Measurements from ENCODE around the gene SEBOX. TPM values are rescaled to one million over a fixed set of nuclear protein-coding genes. Genes with fewer than 3 reads are reported as not detected.

SEBOX gene
- total RNA-seq, 1 donor from 2014 or later: not detected

DNA sequence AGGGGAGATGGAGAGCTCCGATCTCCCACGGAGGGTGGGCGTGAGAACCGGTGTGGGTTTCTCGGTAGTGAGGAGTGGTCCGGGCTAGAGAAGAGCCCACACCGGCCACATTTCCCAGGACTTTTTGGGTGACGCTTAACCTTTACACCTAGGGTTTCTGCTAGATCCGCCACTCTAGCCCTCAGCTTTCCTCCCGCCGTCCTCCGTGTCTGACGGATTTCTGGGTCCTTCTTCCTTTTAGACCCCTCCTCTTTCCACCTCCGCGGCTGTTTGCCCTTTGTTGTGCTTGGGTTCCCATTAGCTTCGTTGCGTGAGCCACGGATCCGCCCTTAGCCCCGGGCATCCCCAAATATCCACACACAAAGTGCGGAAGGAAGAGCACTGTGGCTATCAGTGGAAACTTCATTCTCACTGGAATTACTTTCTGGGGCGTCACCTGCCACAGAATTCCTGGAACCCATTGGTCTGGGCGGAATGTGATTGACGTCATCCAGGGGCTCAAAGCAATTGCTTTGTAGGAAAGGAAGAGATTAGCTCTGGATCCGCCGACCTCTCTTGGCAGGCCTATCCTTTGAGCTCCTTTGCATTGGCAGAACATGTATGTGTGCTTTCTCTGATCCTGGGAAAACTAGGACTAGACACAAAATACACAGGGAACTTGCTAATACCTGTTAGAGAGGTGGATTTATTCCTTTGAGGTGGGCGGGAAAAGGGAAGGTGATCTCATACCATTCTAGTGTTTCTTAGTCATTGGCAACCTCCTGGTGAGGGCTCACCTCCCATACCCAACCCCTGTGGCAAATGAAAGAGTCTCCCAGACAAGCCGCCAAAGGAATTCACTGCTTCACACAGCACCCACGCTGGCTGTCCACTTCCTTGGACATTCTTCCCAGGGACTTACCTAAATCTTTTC, 28.8 kb downstream of the SEBOX start:
- DNase-seq (ENCODE audit: low read depth): peak; percentile 80
- H3K4me3 ChIP-seq (ENCODE audit: low read depth, low read length): peak overlapping the region; percentile 73
- TF ChIP-seq, protein P1, sequence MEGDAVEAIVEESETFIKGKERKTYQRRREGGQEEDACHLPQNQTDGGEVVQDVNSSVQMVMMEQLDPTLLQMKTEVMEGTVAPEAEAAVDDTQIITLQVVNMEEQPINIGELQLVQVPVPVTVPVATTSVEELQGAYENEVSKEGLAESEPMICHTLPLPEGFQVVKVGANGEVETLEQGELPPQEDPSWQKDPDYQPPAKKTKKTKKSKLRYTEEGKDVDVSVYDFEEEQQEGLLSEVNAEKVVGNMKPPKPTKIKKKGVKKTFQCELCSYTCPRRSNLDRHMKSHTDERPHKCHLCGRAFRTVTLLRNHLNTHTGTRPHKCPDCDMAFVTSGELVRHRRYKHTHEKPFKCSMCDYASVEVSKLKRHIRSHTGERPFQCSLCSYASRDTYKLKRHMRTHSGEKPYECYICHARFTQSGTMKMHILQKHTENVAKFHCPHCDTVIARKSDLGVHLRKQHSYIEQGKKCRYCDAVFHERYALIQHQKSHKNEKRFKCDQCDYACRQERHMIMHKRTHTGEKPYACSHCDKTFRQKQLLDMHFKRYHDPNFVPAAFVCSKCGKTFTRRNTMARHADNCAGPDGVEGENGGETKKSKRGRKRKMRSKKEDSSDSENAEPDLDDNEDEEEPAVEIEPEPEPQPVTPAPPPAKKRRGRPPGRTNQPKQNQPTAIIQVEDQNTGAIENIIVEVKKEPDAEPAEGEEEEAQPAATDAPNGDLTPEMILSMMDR (conservative IDR thresholded peaks at IDR 0.05; ENCODE audit: low read depth, low read length): no peak

DNA sequence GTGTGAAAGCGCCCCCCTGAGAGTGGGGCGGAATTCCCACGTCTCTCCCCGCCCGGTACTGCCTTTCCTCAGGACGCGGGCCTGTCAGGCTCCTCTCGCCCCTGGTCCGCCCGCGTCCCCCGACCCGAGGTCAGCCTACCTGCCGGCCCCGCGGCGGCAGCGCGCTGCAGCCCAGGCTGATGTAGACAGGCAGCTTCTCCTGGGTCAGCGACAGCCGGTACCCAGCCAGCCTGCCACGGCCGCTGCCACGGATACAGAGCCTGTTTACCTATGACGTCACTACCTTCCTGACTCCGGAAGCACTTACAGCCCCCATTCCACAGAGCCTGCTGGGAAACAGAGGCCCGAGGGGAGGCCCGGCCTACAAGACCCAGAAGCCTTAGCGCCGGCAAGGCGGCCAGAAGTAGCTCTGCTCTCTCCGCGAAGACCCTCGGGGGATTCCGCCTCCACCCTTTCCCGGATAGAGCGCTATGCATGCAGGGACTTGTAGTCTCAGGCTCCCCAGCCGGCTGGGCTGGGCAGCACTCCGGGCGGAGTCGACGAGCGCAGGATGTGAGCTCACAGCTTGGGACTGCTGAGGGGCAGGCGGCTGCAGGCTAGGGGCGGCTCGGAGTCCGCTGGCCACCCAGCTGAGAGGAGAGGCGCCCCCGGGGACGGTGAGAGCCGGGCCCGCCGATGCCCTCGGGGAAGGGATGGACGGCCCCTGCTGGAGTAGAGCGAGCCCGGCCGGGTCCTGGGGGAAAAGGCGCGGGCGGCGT, 29.6 kb downstream of the SEBOX start, which contains the start of the genes IFT20 and TNFAIP1:
Gene IFT20 (minus strand): TSS at position 272 of the 758 bp plus-strand sequence. CDS start 3,487 bp downstream, outside the sequence.
Gene TNFAIP1 (plus strand): TSS at position 561 of the 758 bp plus-strand sequence. CDS start 3,761 bp downstream, outside the sequence.
- H3K4me3 ChIP-seq (ENCODE audit: low read depth, low read length): peak within 1 kb of the TSS; percentile 73
- peak; percentile 96 for DNase-seq (ENCODE audit: low read depth)
- TF ChIP-seq, protein P1 (conservative IDR thresholded peaks at IDR 0.05; ENCODE audit: low read depth, low read length): no peak

DNA sequence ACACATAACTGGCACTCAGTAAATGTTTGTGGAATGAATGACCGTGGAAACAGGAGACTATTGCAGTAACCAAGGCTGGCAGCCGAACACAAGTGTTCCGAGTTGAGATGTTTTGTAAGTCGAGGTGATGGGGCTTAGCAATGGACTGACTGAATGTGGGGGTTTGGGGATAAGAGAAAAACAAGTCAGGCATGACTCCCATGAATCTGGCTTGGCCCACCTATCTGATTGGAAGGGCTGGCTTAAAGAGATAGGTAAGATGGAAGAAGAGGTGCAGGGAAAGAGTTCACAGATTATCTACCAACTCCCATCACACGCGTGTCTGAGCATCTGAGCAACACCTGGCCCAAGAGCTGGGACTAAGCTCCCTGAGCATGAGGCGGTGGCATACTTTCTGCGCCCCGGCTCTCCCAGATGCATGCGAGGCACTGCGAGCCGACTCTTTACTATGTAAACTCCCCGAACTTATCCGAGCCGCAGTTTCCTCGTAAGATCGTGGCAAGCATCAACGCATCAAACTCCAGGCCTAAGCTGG, 30.3 kb downstream of the SEBOX start:
- TF ChIP-seq, protein P1 (conservative IDR thresholded peaks at IDR 0.05; ENCODE audit: low read depth, low read length): no peak
- no peak for DNase-seq (ENCODE audit: low read depth)
- H3K4me3 ChIP-seq (ENCODE audit: low read depth, low read length): peak overlapping the region; percentile 73

DNA sequence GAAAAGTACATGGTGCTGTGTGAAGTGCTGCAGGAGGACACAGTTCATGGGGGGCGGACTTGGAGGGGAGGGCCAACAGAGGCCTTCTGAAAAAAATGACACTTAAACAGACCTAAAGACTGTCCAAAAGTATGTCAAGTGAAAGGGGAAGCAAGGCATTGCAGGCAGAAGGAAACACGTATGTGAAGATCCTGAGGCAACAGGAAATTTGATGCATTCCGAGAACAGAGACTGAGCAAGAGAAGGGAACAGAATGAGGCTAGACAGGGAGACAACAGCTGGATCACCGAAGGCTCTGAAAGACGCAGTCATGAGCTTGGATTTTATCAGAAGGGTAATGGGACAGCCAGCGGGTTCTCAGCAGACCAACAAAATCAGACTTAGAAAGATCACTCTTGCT, 30.8 kb downstream of the SEBOX start:
- no peak for DNase-seq (ENCODE audit: low read depth)
- H3K4me3 ChIP-seq (ENCODE audit: low read depth, low read length): peak overlapping the region; percentile 73
- TF ChIP-seq, protein P1 (conservative IDR thresholded peaks at IDR 0.05; ENCODE audit: low read depth, low read length): no peak

DNA sequence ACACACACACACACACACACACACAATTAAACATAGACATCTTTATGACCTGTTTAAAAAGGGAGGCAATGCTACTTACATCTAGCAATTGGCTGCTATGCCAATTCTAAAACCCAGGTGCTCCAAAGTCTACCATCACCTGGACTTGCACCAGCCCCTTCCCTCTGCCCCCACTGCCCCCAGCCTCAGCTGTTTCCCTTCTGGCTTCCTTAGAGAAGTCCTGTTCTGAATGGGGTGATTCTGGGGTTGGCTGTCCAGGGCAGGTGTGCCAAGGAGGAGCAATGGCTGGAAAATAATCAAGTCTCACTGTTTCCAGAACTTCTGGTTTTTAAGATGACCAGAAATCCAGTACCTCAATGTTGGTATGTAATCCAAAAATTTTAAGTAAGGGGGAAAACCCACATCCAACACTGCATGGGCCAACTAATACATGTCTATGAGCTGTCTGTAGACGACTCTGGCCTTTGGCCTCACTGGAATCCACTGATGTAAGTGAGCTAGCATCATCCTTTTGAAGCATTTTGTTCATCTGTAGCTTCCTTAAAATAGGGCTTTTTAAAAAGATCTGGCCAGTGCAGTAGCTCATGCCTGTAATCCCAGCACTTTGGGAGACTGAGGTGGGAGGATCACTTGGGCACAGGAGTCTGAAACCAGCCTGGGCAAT, 31.8 kb downstream of the SEBOX start:
- TF ChIP-seq, protein P1 (conservative IDR thresholded peaks at IDR 0.05; ENCODE audit: low read depth, low read length): no peak
- no peak overlapping the region for H3K4me3 ChIP-seq (ENCODE audit: low read depth, low read length)
- DNase-seq (ENCODE audit: low read depth): no peak

DNA sequence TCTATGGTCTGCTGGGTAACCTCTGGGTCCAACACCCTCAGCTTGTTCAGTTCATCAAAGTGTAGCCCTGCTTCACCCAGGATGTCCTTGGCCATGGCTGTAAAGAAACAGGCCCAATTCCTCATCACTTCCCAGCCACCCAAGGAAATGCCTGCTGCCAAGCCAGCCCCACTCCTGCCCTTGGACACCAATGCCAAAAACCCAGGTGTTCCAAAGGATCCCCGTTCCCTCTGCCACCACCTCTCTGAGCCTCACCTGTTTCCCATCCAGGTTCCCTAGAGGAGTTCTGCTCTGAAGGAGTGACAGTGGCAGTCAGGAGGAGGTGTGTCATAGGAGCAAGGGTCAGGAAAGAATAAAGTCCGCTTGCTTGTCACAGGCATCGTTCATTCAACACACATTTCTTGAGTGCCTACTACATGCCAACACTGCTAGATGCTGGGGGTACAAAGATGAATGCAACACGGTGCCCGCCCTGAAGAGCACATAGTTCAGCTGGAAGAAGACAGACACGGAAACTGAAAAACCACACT, 33.0 kb downstream of the SEBOX start:
- TF ChIP-seq, protein P1 (conservative IDR thresholded peaks at IDR 0.05; ENCODE audit: low read depth, low read length): no peak
- DNase-seq (ENCODE audit: low read depth): no peak
- H3K4me3 ChIP-seq (ENCODE audit: low read depth, low read length): no peak overlapping the region
